Activated CD4-positive, alpha-beta T cell treated with anti-CD3 and anti-CD28 coated beads for 36 hours (primary cell): ENCODE measurements around the gene MOGAT2. TPM values are rescaled to one million over a fixed set of nuclear protein-coding genes. Genes with fewer than 3 reads are reported as not detected.
"Not testable (repeated sequence)": the region's sequence is repeated elsewhere in the genome, so short reads cannot be mapped to it uniquely, and the experiment has no call there.

Experiments
- ATAC-seq: fragments of 200-7000 bp; cut with Tn5 transposase; one replicate; pipeline ENCODE4 v1.10.0; 2021; ENCODE audit warnings: mild to moderate bottlenecking, moderate library complexity
- CTCF ChIA-PET: fragments of 350-600 bp; sonication (Branson Sonifier 250); formaldehyde crosslinking; loops from one replicate; lab custom pipeline; 2021; ENCODE audit warnings: antibody characterized with exemption; lab: Charles Lee
- POLR2A ChIA-PET: fragments of 350-600 bp; sonication (Branson Sonifier 250); formaldehyde crosslinking; loops from one replicate; lab custom pipeline; 2021; ENCODE audit warnings: antibody characterized with exemption, inconsistent platforms; lab: Charles Lee
- DNase-seq: peaks from one replicate; pipeline ENCODE4 v3.0.0-alpha.2; 2020
- H3K27ac Mint-ChIP-seq: one replicate; pipeline ENCODE4 v1.8.0; 2021; ENCODE audit warnings: mixed read lengths
- H3K27me3 Mint-ChIP-seq: one replicate; pipeline ENCODE4 v1.8.0; 2021; ENCODE audit warnings: mixed read lengths
- H3K36me3 Mint-ChIP-seq: one replicate; pipeline ENCODE4 v1.8.0; 2021; ENCODE audit warnings: low read depth, mixed read lengths
- H3K4me1 Mint-ChIP-seq: one replicate; pipeline ENCODE4 v1.8.0; 2021; ENCODE audit warnings: mixed read lengths
- H3K4me3 Mint-ChIP-seq: one replicate; pipeline ENCODE4 v1.8.0; 2021; ENCODE audit warnings: mild to moderate bottlenecking, moderate library complexity, mixed read lengths
- H3K9me3 Mint-ChIP-seq: one replicate; pipeline ENCODE4 v1.8.0; 2021; ENCODE audit warnings: low read depth, mixed read lengths
- intact Hi-C, 2 experiments: fragments of 100-400 bp; cut with DNase I in 1 of 2; cut with micrococcal nuclease in 1 of 2; formaldehyde crosslinking; loops; one replicate each; pipeline versions ENCODE4 v1.14.2 to v1.15.1; 2022 to 2024; cut with DNase I, micrococcal nuclease
- total RNA-seq, 2 experiments: library from RNA; stranded (reverse); gene quantifications; one replicate each; pipeline ENCODE4 v1.2.3, GENCODE V29; 2021

Gene MOGAT2
- total RNA-seq, 2 experiments from 2014 or later: not detected

- no peaks in the 10 kb centered on the region for H3K4me1 Mint-ChIP-seq
- no peak overlapping the region for H3K4me3 Mint-ChIP-seq
- intact Hi-C loops: no loop called here
- ATAC-seq: no peak
- ChIA-PET CTCF (no interaction called here), POLR2A (no interaction called here)
- peaks cover 3% of the 10 kb centered on the region for H3K27me3 Mint-ChIP-seq
- no peak for DNase-seq
- no peak overlapping the region for H3K27ac Mint-ChIP-seq
- H3K36me3 Mint-ChIP-seq: no peaks in the 10 kb centered on the region
- no peaks in the 10 kb centered on the region for H3K9me3 Mint-ChIP-seq
These were observed 19.7 kb downstream of the MOGAT2 start for GRCh38 chr11:75737314-75737713.

DNA sequence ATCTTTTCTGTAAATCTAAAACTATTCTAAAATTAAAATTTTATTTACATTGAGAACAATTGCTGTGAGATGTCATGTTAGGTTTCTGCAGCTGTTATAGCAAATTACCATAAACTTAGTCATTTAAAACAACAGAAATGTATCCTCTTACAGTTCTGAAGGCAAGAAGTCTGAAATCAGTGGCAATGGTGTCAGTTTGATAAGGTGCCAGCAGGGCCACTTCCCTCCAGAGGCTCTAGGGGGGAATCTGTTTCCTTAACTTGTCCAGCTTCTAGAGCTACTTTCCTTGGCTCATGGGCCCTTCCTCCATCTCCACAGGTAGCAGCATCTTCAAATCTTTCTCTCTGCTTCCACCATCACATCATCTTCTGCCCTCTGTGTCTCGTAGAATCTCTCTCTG is 23.0 kb downstream of the MOGAT2 start:
- Mint-ChIP-seq H3K36me3 (no peaks in the 10 kb centered on the region), H3K4me3 (no peak overlapping the region), H3K9me3 (no peaks in the 10 kb centered on the region), H3K27me3 (peaks cover 13% of the 10 kb centered on the region), H3K4me1 (no peaks in the 10 kb centered on the region), H3K27ac (no peak overlapping the region)
- ChIA-PET CTCF (interaction anchor here (0.6 to 1.1 kb wide), 2 partner anchors 34 to 296 kb away, joined by 3 to 4 read pairs; no protein-coding TSS in a partner anchor), POLR2A (no interaction called here)
- DNase-seq (no peak), ATAC-seq (no peak)
- intact Hi-C loops: no loop called here

DNA sequence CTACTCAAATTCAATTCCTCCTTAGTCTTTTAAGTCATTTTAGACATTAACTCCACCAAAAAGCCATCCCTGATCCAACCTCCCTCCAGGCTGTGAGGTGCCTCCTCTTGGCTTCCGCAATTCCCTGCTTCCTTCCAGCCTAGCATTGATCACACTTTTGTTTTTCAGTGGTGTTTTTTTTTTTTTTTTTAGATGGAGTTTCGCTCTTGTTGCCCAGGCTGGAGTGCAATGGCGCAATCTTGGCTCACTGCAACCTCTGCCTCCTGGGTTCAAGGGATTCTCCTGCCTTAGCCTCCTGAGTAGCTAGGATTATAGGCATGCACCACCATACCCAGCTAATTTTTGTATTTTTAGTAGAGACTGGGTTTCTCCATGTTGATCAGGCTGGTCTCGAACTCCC is 25.5 kb downstream of the MOGAT2 start:
- H3K4me1 Mint-ChIP-seq, DNase-seq, POLR2A ChIA-PET, H3K9me3 Mint-ChIP-seq, intact Hi-C loops, H3K36me3 Mint-ChIP-seq, H3K4me3 Mint-ChIP-seq, ATAC-seq, H3K27ac Mint-ChIP-seq: not testable (repeated sequence)
- CTCF ChIA-PET: interaction anchor here (1.0 to 1.2 kb wide), 2 partner anchors 12 to 59 kb away, joined by 3 to 4 read pairs; no protein-coding TSS in a partner anchor
- H3K27me3 Mint-ChIP-seq: peaks cover 19% of the 10 kb centered on the region

DNA sequence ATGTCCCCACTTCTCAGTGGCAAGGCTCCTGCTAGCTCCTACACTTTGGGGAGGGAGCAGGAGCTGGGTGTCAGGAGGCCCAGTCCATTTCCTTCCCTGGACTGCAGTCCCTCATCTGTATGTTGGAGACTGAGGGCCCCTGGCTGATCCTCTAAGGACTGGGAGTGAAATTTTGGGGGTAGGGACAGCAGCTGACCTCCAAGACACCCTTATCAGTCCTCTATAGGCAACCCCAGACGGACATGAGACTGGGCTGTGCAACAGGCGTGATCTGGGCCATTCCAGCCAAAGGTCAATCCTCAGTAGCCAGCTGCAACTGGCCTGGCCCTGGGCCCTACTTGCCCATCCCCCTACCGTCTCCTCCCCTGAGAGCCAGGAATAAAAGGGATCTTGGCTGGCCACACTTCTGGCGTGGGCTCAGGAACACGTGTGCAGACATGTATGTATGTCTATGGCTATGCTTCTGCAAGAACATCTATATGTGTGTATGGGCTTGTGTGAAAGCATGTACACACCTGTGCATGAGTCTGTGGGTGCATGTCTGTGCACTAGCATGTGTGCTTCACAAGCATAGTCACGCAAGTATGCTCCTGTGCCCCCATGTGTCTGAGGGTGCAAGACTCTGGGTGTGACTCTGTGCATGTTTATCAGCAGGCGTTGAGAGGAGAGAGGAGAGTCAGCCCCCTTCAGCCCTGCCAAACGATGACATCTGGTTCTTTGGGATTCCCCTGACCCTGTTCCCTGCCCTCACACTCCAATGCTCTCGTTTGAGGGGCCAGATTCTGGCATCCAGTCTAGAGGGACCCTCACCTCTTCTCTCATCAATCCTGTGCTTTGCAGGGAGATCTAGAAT is 26.3 kb downstream of the MOGAT2 start:
- CTCF ChIA-PET: no interaction called here
- Mint-ChIP-seq H3K9me3 (no peaks in the 10 kb centered on the region), H3K36me3 (no peaks in the 10 kb centered on the region), H3K27me3 (peaks cover 19% of the 10 kb centered on the region), H3K4me1 (no peaks in the 10 kb centered on the region), H3K27ac (no peak overlapping the region), H3K4me3 (no peak overlapping the region)
- POLR2A ChIA-PET: no interaction called here
- DNase-seq (no peak), ATAC-seq (no peak)
- intact Hi-C loops: no loop called here

- no peaks in the 10 kb centered on the region for H3K36me3 Mint-ChIP-seq
- DNase-seq (no peak), ATAC-seq (no peak)
- POLR2A ChIA-PET: no interaction called here
- CTCF ChIA-PET: interaction anchor here (0.6 to 0.8 kb wide), 2 partner anchors 89 to 297 kb away, joined by 3 read pairs; no protein-coding TSS in a partner anchor
- no peaks in the 10 kb centered on the region for H3K4me1 Mint-ChIP-seq
- no peak overlapping the region for H3K4me3 Mint-ChIP-seq
- no peaks in the 10 kb centered on the region for H3K9me3 Mint-ChIP-seq
- intact Hi-C loops: no loop called here
- H3K27me3 Mint-ChIP-seq: peaks cover 18% of the 10 kb centered on the region
- H3K27ac Mint-ChIP-seq: no peak overlapping the region
These were observed 28.2 kb downstream of the MOGAT2 start for GRCh38 chr11:75745807-75746206.

GRCh38 chr11:75748729-75749273 is 31.2 kb downstream of the MOGAT2 start:
- H3K4me1 Mint-ChIP-seq, H3K27ac Mint-ChIP-seq, POLR2A ChIA-PET, H3K9me3 Mint-ChIP-seq, DNase-seq, H3K36me3 Mint-ChIP-seq, H3K4me3 Mint-ChIP-seq, intact Hi-C loops, ATAC-seq, CTCF ChIA-PET: not testable (repeated sequence)
- peaks cover 15% of the 10 kb centered on the region for H3K27me3 Mint-ChIP-seq

- H3K36me3 Mint-ChIP-seq, H3K4me3 Mint-ChIP-seq, ATAC-seq, DNase-seq, H3K4me1 Mint-ChIP-seq, H3K27ac Mint-ChIP-seq, H3K9me3 Mint-ChIP-seq, intact Hi-C loops, H3K27me3 Mint-ChIP-seq, POLR2A ChIA-PET: not testable (repeated sequence)
- CTCF ChIA-PET: interaction anchor here (1.0 kb wide), 1 partner anchor 12 kb away, joined by 4 read pairs; no protein-coding TSS in a partner anchor
These were observed 37.3 kb downstream of the MOGAT2 start for GRCh38 chr11:75754933-75755332.

DNA sequence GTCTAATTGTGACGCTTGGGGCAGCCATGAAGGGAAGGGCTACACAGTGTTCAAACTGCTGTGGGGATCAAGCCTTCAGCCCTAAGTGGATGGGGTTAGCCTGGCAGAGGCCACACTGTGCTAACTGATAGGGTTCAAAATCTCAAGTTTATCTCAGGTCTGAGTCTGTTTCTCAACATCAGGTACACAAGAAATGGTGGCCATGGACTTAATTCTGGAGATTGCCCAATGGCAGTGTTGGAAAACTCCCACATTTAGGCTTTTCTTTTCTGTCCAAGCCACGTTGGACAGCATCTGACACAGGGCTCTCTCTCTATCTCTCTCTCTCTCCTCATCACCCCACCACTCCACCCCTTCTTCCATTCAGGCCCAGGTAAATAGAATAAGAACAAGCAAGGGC is 40.0 kb downstream of the MOGAT2 start:
- DNase-seq: no peak
- Mint-ChIP-seq H3K27ac (no peak overlapping the region), H3K9me3 (no peaks in the 10 kb centered on the region), H3K36me3 (no peaks in the 10 kb centered on the region), H3K4me1 (no peaks in the 10 kb centered on the region), H3K27me3 (no peaks in the 10 kb centered on the region), H3K4me3 (no peak overlapping the region)
- intact Hi-C loops: no loop called here
- ChIA-PET POLR2A (no interaction called here), CTCF (interaction anchor here (0.5 kb wide), 1 partner anchor 398 kb away, joined by 3 read pairs; no protein-coding TSS in a partner anchor)
- no peak for ATAC-seq

DNA sequence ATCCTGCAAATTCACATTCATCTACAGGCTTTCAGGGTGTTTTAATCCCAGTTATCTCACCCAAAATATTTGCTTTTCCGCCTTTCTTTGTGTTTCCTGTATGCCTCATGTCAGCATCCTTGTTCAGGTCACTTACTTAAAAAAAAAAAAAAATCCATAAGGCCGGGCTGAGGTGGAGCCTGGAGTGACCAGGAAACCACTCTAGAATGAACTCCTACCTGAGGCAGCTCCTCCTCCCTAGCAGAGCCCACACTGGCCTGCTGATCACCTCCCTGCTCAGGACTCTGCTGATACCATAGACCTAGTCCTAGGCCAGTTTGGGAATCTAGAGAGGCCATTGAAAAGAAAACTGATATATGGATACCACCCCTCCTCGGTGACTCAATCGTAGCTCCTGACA is 42.2 kb downstream of the MOGAT2 start:
- DNase-seq (no peak), ATAC-seq (no peak)
- ChIA-PET CTCF (interaction anchor here (0.6 to 1.1 kb wide), 3 partner anchors 35 to 54 kb away, joined by 3 read pairs; no protein-coding TSS in a partner anchor), POLR2A (no interaction called here)
- no peak overlapping the region for H3K4me3 Mint-ChIP-seq
- no peak overlapping the region for H3K27ac Mint-ChIP-seq
- no peaks in the 10 kb centered on the region for H3K36me3 Mint-ChIP-seq
- no peaks in the 10 kb centered on the region for H3K27me3 Mint-ChIP-seq
- no peaks in the 10 kb centered on the region for H3K9me3 Mint-ChIP-seq
- intact Hi-C loops: no loop called here
- H3K4me1 Mint-ChIP-seq: no peaks in the 10 kb centered on the region

DNA sequence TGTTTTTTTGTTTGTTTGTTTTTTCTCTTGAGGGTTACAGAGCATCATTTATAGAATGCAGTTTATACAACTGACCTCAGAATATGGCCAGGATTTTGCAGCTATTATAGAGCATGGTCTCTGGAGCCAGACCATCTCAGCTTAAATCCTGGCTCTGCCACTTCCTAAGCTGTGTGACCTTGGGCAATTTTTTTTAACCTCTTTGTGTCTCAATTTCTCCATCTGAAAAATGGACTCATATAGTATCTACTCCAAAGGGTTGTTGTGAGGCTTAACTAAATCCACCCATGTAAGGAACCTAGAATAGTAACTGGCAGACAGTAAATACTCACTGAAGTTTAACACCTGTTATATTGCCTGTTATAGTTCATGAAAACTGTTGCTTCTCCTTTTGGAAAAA is 42.6 kb downstream of the MOGAT2 start:
- H3K9me3 Mint-ChIP-seq: no peaks in the 10 kb centered on the region
- no peaks in the 10 kb centered on the region for H3K27me3 Mint-ChIP-seq
- ATAC-seq (no peak), DNase-seq (no peak)
- CTCF ChIA-PET: interaction anchor here (0.7 to 1.1 kb wide), 2 partner anchors 42 to 55 kb away, joined by 3 read pairs; no protein-coding TSS in a partner anchor
- H3K4me3 Mint-ChIP-seq: no peak overlapping the region
- POLR2A ChIA-PET: no interaction called here
- no peak overlapping the region for H3K27ac Mint-ChIP-seq
- H3K4me1 Mint-ChIP-seq: no peaks in the 10 kb centered on the region
- H3K36me3 Mint-ChIP-seq: no peaks in the 10 kb centered on the region
- intact Hi-C loops: no loop called here

- H3K36me3 Mint-ChIP-seq: no peaks in the 10 kb centered on the region
- H3K4me1 Mint-ChIP-seq: no peaks in the 10 kb centered on the region
- intact Hi-C loops: no loop called here
- H3K27me3 Mint-ChIP-seq: peaks cover 2% of the 10 kb centered on the region
- DNase-seq (no peak), ATAC-seq (peak; percentile 23)
- ChIA-PET CTCF (interaction anchor here (0.6 to 1.1 kb wide), 2 partner anchors 55 to 474 kb away, joined by 3 read pairs; no protein-coding TSS in a partner anchor), POLR2A (no interaction called here)
- no peak overlapping the region for H3K27ac Mint-ChIP-seq
- no peak overlapping the region for H3K4me3 Mint-ChIP-seq
- no peaks in the 10 kb centered on the region for H3K9me3 Mint-ChIP-seq
These were observed 43.3 kb downstream of the MOGAT2 start for GRCh38 chr11:75760710-75761493.
